HepG2 (cell line): ENCODE measurements around the gene PDE5A. TPM values are rescaled to one million over a fixed set of nuclear protein-coding genes. Genes with fewer than 3 reads are reported as not detected.
A peak's percentile ranks its signal among the peaks of the same experiment; 100 is the strongest.

Experiments used
- ATAC-seq: fragments of 200-7000 bp; cut with Tn5 transposase; 3 replicates; pipeline ENCODE4 v1.9.1; 2020; ENCODE audit warnings: mild to moderate bottlenecking, moderate library complexity
- Bru-seq: library from RNA; stranded (reverse); fragments of 400-500 nt; gene quantifications from one replicate; lab custom pipeline; 2021; lab: Mats Ljungman, UMichigan
- BruChase-seq, 2 experiments: library from RNA; stranded (reverse); fragments of 400-500 nt; gene quantifications; one replicate each; lab custom pipeline; 2021; lab: Mats Ljungman, UMichigan
- BruUV-seq: library from RNA; stranded (reverse); fragments of 400-500 nt; replicated peaks from 2 replicates; lab custom pipeline; 2021; lab: Mats Ljungman, UMichigan
- CTCF ChIA-PET: fragments of 300-600 bp; formaldehyde crosslinking; extraction: SDS; loops from one replicate; lab custom pipeline; 2021; ENCODE audit warnings: low total read pairs, inconsistent platforms, low intra/inter-chr PET ratio; lab: Yijun Ruan, JAX
- POLR2A ChIA-PET: fragments of 350-600 bp; sonication (Branson Sonifier 250); formaldehyde crosslinking; loops from one replicate; lab custom pipeline; 2020; ENCODE audit warnings: antibody characterized with exemption, inconsistent platforms; lab: Yijun Ruan, JAX
- DNase-seq: peaks from one replicate; pipeline ENCODE4 v3.0.0-alpha.2; 2015; ENCODE audit warnings: low spot score
- FAIRE-seq: peaks from 3 replicates; lab custom pipeline; 2011; peaks lifted over from hg19 to GRCh38; lab: Jason Lieb, UNC
- H2AFZ ChIP-seq: one replicate; pipeline ENCODE4 v1.6.1; 2011; ENCODE audit warnings: low read length, inconsistent platforms
- H3K27ac ChIP-seq: fragments of 300-600 bp; 3 replicates; pipeline ENCODE4 v1.8.0; 2011; ENCODE audit warnings: mixed run types, mild to moderate bottlenecking, mixed read lengths, low read length, inconsistent platforms; ENCODE audit not compliant: insufficient read depth; ENCODE audit errors: extremely low read length
- H3K27me3 ChIP-seq, 2 experiments: fragments of 200-600 bp in 1 of 2; 2 replicates in 1 of 2; 3 replicates in 1 of 2; pipeline versions ENCODE4 v1.6.0 to v1.8.0; 2011; ENCODE audit warnings: low read length in 2 of 2, mild to moderate bottlenecking in 2 of 2, moderate library complexity in 2 of 2, inconsistent platforms in 1 of 2; ENCODE audit not compliant: insufficient read depth in 2 of 2, control insufficient read depth in 1 of 2
- H3K36me3 ChIP-seq, 2 experiments: fragments of 200-600 bp in 1 of 2; replicated peaks in 1 of 2; 2 replicates in 1 of 2; 3 replicates in 1 of 2; pipeline versions ENCODE4 v1.5.1 to v1.8.0; 2011; ENCODE audit warnings: low read length in 2 of 2, inconsistent platforms in 1 of 2; ENCODE audit not compliant: insufficient read depth in 2 of 2, control insufficient read depth in 1 of 2
- H3K4me1 ChIP-seq: 2 replicates; pipeline ENCODE4 v1.5.1; 2012; ENCODE audit warnings: low read length, inconsistent platforms; ENCODE audit not compliant: insufficient read depth
- H3K4me2 ChIP-seq: 2 replicates; pipeline ENCODE4 v1.6.0; 2011; ENCODE audit warnings: low read depth, low read length, inconsistent platforms
- H3K4me3 ChIP-seq, 3 experiments: fragments of 200-600 bp in 1 of 3; sonication (generic), shearing (Covaris generic) in 1 of 3; replicated peaks in 1 of 3; 2 replicates each; pipeline ENCODE4 v1.5.1; 2011 to 2016; ENCODE audit warnings: low read length in 3 of 3, inconsistent platforms in 2 of 3, low read depth in 2 of 3, mild to moderate bottlenecking in 2 of 3, control low read depth in 1 of 3, mixed read lengths in 1 of 3; ENCODE audit not compliant: insufficient read depth in 1 of 3
- H3K79me2 ChIP-seq: one replicate; pipeline ENCODE4 v1.6.1; 2011; ENCODE audit warnings: low read length, inconsistent platforms; ENCODE audit not compliant: insufficient read depth
- H3K9ac ChIP-seq: 2 replicates; pipeline ENCODE4 v1.6.0; 2011; ENCODE audit warnings: mild to moderate bottlenecking, low read depth, low read length, inconsistent platforms; ENCODE audit not compliant: insufficient read depth
- H3K9me3 ChIP-seq: 2 replicates; pipeline ENCODE4 v1.5.1; 2012; ENCODE audit warnings: mild to moderate bottlenecking, low read length
- H4K20me1 ChIP-seq: 2 replicates; pipeline ENCODE4 v1.6.0; 2011; ENCODE audit warnings: inconsistent platforms, mild to moderate bottlenecking, low read length, moderate library complexity; ENCODE audit not compliant: insufficient read depth
- GTF2F1 ChIP-seq: fragments of 150-350 bp; IDR thresholded peaks from 2 replicates; pipeline ENCODE4 v1.6.1; 2014; ENCODE audit warnings: low read length
- SAP130 ChIP-seq: IDR thresholded peaks from 2 replicates; pipeline ENCODE4 v1.6.1; 2016; ENCODE audit warnings: low read depth
- XRCC5 ChIP-seq: fragments of 200-400 bp; formaldehyde crosslinking; optimal IDR thresholded peaks from 2 replicates; pipeline ENCODE3; 2017; ENCODE audit warnings: mild to moderate bottlenecking, low read length
- ZMYM4 ChIP-seq: sonication (generic); formaldehyde crosslinking; IDR thresholded peaks from 2 replicates; pipeline ENCODE4 v1.8.1; 2023; ENCODE audit warnings: mild to moderate bottlenecking, missing genetic modification reagents
- WGBS: methylation state at CpG from one replicate; pipeline ENCODE4 v1.1.6; 2017; ENCODE audit warnings: low lambda C conversion rate; 5-methylcytosine and 5-hydroxymethylcytosine counted together
- in situ Hi-C: cut with HindIII; loops from 2 replicates; pipeline ENCODE4 v1.10.0; 2017; ENCODE audit warnings: low pct_unique_long_range_greater_than_20kb; ENCODE audit not compliant: extremely low pct_ligation_motif_present
- intact Hi-C: fragments of 100-400 bp; cut with micrococcal nuclease; formaldehyde crosslinking; loops from one replicate; pipeline ENCODE4 v1.10.0; 2022; ENCODE audit not compliant: unreplicated experiment
- long read RNA-seq, 2 experiments: library from RNA in 1 of 2; library from polyadenylated mRNA in 1 of 2; stranded (forward) in 1 of 2; unstranded in 1 of 2; transcript quantifications; one replicate each; pipeline ENCODE4 v2.0.0, GENCODE V29; 2019 to 2022
- polyA minus RNA-seq, 3 experiments: library from RNA; depleted of rRNA, polyadenylated mRNA; stranded (reverse); fragments of >200 nt; gene quantifications; 2 replicates each; pipeline ENCODE4 v1.2.3, GENCODE V29; 2011; ENCODE audit warnings: low replicate concordance in 1 of 3
- polyA plus RNA-seq, 8 experiments: library from polyadenylated mRNA; depleted of rRNA in 3 of 8; stranded (reverse) in 7 of 8; unstranded in 1 of 8; fragments of >200 nt; fragmentation: Illumina TruSeq in 4 of 8; extraction: Trizol in 4 of 8; gene quantifications; 2 replicates each; pipeline versions ENCODE4 v1.2.1 to v1.2.3, GENCODE V29; 2011 to 2016; ENCODE audit warnings: low read depth in 4 of 8, missing spikeins in 1 of 8, mixed read lengths in 1 of 8; ENCODE audit not compliant: insufficient read depth in 1 of 8
- total RNA-seq, 5 experiments: library from RNA; depleted of rRNA; stranded (reverse); fragments of >200 nt; fragmentation: Illumina TruSeq; extraction: Trizol; gene quantifications; 2 replicates each; pipeline ENCODE4 v1.2.3, GENCODE V29; 2016; ENCODE audit warnings: low read depth in 1 of 5
- TF ChIP-seq, protein P1 (sequence below), 2 experiments: fragments of 450-650 bp in 1 of 2; sonication (generic) in 1 of 2; formaldehyde crosslinking; IDR thresholded peaks; 2 replicates each; pipeline versions ENCODE4 v1.5.0 to v1.8.0; 2020 to 2022; ENCODE audit warnings: mild to moderate bottlenecking in 1 of 2, missing genetic modification reagents in 1 of 2
- TF ChIP-seq, protein P2 (sequence below): sonication (generic); formaldehyde crosslinking; IDR thresholded peaks from 2 replicates; pipeline ENCODE4 v1.4.0; 2020; ENCODE audit warnings: missing genetic modification reagents, borderline replicate concordance
- TF ChIP-seq, protein P3 (sequence below): sonication (generic); formaldehyde crosslinking; IDR thresholded peaks from 2 replicates; pipeline ENCODE4 v1.4.0; 2020; ENCODE audit warnings: missing genetic modification reagents
- TF ChIP-seq, protein P4 (sequence below): sonication (generic); formaldehyde crosslinking; IDR thresholded peaks from 2 replicates; pipeline ENCODE4 v1.9.0; 2022; ENCODE audit warnings: low read depth, missing genetic modification reagents

The PDE5A gene
- total RNA-seq (2016; rRNA removed; fragmentation: Illumina TruSeq; extraction: Trizol) = 0.44 and 0.53 TPM in 2 replicates
- total RNA-seq (2016; cell fraction: cytosol; rRNA removed; fragmentation: Illumina TruSeq; extraction: Trizol; ENCODE audit: low read depth) = 0.51 TPM in 1 of 2 replicates, not detected in the other
- total RNA-seq (2016; cell fraction: insoluble cytoplasmic fraction; rRNA removed; fragmentation: Illumina TruSeq; extraction: Trizol) = 0.06 and 0.61 TPM in 2 replicates
- total RNA-seq (2016; cell fraction: membrane; rRNA removed; fragmentation: Illumina TruSeq; extraction: Trizol) = 0.15 and 0.17 TPM in 2 replicates
- 0.43 and 1.3 TPM in 2 replicates for total RNA-seq (2016; cell fraction: nucleus; rRNA removed; fragmentation: Illumina TruSeq; extraction: Trizol)
- polyA plus RNA-seq (2011; rRNA removed) = 0.20 and 0.22 TPM in 2 replicates
- polyA plus RNA-seq (2011; cell fraction: cytosol; rRNA removed) = 0.03 and 0.05 TPM in 2 replicates
- 0.16 and 0.35 TPM in 2 replicates for polyA plus RNA-seq (2011; cell fraction: nucleus; rRNA removed)
- 1.8 and 2.2 TPM in 2 replicates for polyA plus RNA-seq (2012)
- not detected in 2 replicates for polyA plus RNA-seq (2016; cell fraction: cytosol; fragmentation: Illumina TruSeq; extraction: Trizol; ENCODE audit: low read depth)
- polyA plus RNA-seq (2016; cell fraction: insoluble cytoplasmic fraction; fragmentation: Illumina TruSeq; extraction: Trizol; ENCODE audit: low read depth) = 0.08 and 0.11 TPM in 2 replicates
- polyA plus RNA-seq (2016; cell fraction: membrane; fragmentation: Illumina TruSeq; extraction: Trizol; ENCODE audit: low read depth) = 0.10 TPM in 1 of 2 replicates, not detected in the other
- 0.07 and 0.12 TPM in 2 replicates for polyA plus RNA-seq (2016; cell fraction: nucleus; fragmentation: Illumina TruSeq; extraction: Trizol; ENCODE audit: insufficient read depth, low read depth)
- polyA minus RNA-seq (2011; rRNA and poly(A)+ RNA removed; ENCODE audit: low replicate concordance) = 0.38 and 0.82 TPM in 2 replicates
- 0.89 and 1.4 TPM in 2 replicates for polyA minus RNA-seq (2011; cell fraction: cytosol; rRNA and poly(A)+ RNA removed)
- 0.39 and 1.4 TPM in 2 replicates for polyA minus RNA-seq (2011; cell fraction: nucleus; rRNA and poly(A)+ RNA removed)
- percentile 28 among the genes with signal in this experiment for Bru-seq, nascent RNA
- percentile 26 among the genes with signal in this experiment for BruChase-seq, experiment 1, labeled RNA remaining after a 6-hour chase
- BruChase-seq, experiment 2, labeled RNA remaining after a 2-hour chase = percentile 24 among the genes with signal in this experiment
- long read RNA-seq, experiment 1 = 0 reads
- long read RNA-seq, experiment 2, partial matches to known transcripts = 0 of 1 reads
- long read RNA-seq, experiment 2, other reads (novel, unspliced or antisense) = 1 of 1 reads

DNA sequence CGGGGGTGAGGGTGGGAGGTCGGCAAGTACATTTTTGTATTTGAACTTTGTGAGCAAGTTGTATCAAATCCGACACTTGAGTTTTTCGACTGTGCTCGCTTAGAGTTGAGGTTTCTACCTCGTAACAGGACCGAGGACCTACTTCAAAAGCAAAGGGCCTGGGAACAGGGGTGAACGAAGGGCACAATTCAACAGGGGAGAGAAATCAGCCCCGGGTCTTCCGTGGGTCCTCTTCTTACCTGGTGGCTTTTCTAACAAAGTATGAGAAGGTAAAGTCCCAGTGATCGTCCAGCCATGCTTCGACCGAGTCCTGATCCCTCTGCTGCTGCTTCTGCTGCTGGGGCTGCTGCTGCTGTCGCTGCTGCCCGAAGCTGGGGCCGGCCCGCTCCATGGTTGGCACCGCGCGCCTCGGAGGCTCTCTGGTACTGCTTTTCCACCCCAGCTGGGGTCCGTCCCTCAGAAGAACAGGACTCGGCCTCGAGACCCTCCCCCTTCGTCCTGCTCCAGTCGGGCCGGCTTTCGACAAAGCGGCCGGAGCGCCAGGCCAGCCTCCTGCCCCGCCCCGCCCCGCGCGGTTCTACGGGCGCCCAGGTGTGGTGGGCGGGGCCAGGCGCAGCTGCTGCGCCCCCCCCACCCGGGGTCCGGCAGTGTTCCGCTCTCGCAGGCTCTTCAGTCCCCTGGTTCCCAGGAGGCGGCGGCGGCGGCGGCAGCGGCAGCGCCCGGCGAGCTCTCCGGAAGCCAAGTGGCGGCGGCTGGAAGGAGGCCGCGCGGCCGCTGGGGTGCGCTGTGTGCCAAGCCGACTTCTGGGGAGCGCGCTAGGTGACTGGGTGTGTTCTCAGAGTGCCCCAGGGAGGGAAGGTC lies at the start of gene PDE5A:
TSS of gene PDE5A (minus strand) at position 524 of the 861 bp plus-strand sequence. CDS start at position 391, 133 bp downstream.
- 2% methylated on average over 15 of the region's 65 CpGs for WGBS
- no peaks in the 10 kb centered on the region for H3K9me3 ChIP-seq
- H3K9ac ChIP-seq = peak within 1 kb of the TSS; percentile 46; the same call in 1 of the 2 replicates
- ChIA-PET CTCF (interaction anchor here (0.7 to 2.5 kb wide), 2 partner anchors 158 to 422 kb away, joined by 3 to 10 read pairs; no protein-coding TSS in a partner anchor), POLR2A (no interaction called here)
- peaks cover 4 to 21% of the 10 kb centered on the region in 2 experiments; a peak in 4 of 5 replicates for H3K27me3 ChIP-seq
- peak; percentile 92 for ATAC-seq
- DNase-seq = peak; percentile 46
- H3K36me3 ChIP-seq = no peaks in the 10 kb centered on the region
- in situ Hi-C loops (loop anchor here (10.0 to 25.0 kb wide), 3 partner anchors 314 to 641 kb away; no protein-coding TSS in a partner anchor), intact Hi-C loops (loop anchor here (1.0 to 10.0 kb wide), 5 partner anchors 68 to 422 kb away; no protein-coding TSS in a partner anchor)
- peak within 1 kb of the TSS; percentile 97 for H3K4me2 ChIP-seq
- BruUV-seq = no TSS peak
- peak within 1 kb of the TSS; percentile 67 to 74 (median 73) for H3K4me3 ChIP-seq
- H3K27ac ChIP-seq = no peak within 1 kb of the TSS
- no peak for FAIRE-seq
- H2AFZ ChIP-seq = peak within 1 kb of the TSS; percentile 81
- H4K20me1 ChIP-seq = no peaks in the 10 kb centered on the region
- H3K4me1 ChIP-seq = peaks cover 28% of the 10 kb centered on the region
- no peaks in the 10 kb centered on the region for H3K79me2 ChIP-seq
- TF ChIP-seq ZMYM4 (CRISPR knock-in tag) = 0 out of 2 replicates have a peak, but pooled peaks have one; percentile 21
- TF ChIP-seq, protein P1, sequence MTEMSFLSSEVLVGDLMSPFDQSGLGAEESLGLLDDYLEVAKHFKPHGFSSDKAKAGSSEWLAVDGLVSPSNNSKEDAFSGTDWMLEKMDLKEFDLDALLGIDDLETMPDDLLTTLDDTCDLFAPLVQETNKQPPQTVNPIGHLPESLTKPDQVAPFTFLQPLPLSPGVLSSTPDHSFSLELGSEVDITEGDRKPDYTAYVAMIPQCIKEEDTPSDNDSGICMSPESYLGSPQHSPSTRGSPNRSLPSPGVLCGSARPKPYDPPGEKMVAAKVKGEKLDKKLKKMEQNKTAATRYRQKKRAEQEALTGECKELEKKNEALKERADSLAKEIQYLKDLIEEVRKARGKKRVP (CRISPR knock-in tag; IDR thresholded peaks at IDR 0.05) = no peak
- TF ChIP-seq GTF2F1 = no peak
- peak; percentile 84 for TF ChIP-seq XRCC5
- TF ChIP-seq, protein P2, sequence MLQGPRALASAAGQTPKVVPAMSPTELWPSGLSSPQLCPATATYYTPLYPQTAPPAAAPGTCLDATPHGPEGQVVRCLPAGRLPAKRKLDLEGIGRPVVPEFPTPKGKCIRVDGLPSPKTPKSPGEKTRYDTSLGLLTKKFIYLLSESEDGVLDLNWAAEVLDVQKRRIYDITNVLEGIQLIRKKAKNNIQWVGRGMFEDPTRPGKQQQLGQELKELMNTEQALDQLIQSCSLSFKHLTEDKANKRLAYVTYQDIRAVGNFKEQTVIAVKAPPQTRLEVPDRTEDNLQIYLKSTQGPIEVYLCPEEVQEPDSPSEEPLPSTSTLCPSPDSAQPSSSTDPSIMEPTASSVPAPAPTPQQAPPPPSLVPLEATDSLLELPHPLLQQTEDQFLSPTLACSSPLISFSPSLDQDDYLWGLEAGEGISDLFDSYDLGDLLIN = no peak
- TF ChIP-seq, protein P3, sequence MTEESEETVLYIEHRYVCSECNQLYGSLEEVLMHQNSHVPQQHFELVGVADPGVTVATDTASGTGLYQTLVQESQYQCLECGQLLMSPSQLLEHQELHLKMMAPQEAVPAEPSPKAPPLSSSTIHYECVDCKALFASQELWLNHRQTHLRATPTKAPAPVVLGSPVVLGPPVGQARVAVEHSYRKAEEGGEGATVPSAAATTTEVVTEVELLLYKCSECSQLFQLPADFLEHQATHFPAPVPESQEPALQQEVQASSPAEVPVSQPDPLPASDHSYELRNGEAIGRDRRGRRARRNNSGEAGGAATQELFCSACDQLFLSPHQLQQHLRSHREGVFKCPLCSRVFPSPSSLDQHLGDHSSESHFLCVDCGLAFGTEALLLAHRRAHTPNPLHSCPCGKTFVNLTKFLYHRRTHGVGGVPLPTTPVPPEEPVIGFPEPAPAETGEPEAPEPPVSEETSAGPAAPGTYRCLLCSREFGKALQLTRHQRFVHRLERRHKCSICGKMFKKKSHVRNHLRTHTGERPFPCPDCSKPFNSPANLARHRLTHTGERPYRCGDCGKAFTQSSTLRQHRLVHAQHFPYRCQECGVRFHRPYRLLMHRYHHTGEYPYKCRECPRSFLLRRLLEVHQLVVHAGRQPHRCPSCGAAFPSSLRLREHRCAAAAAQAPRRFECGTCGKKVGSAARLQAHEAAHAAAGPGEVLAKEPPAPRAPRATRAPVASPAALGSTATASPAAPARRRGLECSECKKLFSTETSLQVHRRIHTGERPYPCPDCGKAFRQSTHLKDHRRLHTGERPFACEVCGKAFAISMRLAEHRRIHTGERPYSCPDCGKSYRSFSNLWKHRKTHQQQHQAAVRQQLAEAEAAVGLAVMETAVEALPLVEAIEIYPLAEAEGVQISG (CRISPR knock-in tag) = peak; percentile 36; the same call in 1 of the 2 replicates
- TF ChIP-seq, protein P4, sequence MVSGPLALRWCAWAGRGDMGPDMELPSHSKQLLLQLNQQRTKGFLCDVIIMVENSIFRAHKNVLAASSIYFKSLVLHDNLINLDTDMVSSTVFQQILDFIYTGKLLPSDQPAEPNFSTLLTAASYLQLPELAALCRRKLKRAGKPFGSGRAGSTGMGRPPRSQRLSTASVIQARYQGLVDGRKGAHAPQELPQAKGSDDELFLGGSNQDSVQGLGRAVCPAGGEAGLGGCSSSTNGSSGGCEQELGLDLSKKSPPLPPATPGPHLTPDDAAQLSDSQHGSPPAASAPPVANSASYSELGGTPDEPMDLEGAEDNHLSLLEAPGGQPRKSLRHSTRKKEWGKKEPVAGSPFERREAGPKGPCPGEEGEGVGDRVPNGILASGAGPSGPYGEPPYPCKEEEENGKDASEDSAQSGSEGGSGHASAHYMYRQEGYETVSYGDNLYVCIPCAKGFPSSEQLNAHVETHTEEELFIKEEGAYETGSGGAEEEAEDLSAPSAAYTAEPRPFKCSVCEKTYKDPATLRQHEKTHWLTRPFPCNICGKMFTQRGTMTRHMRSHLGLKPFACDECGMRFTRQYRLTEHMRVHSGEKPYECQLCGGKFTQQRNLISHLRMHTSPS (CRISPR knock-in tag) = 0 out of 2 replicates have a peak, but pooled peaks have one; percentile 38
- peak; percentile 44 for TF ChIP-seq SAP130 (CRISPR knock-in tag)
